Skin of body (tissue), 2 donors: Measurements from ENCODE around the gene EXOC3L2. TPM values are rescaled to one million over a fixed set of nuclear protein-coding genes. Genes with fewer than 3 reads are reported as not detected.

Experiments
- DNase-seq: peaks from one replicate; lab custom pipeline; 2025; lab: John Stamatoyannopoulos, UW
- total RNA-seq: library from RNA; depleted of rRNA; stranded (reverse); fragments of >200 nt; gene quantifications from one replicate; pipeline ENCODE4 v1.2.3, GENCODE V29; 2014

The EXOC3L2 gene
- total RNA-seq, 1 donor from 2014 or later: 0.89 TPM

DNA sequence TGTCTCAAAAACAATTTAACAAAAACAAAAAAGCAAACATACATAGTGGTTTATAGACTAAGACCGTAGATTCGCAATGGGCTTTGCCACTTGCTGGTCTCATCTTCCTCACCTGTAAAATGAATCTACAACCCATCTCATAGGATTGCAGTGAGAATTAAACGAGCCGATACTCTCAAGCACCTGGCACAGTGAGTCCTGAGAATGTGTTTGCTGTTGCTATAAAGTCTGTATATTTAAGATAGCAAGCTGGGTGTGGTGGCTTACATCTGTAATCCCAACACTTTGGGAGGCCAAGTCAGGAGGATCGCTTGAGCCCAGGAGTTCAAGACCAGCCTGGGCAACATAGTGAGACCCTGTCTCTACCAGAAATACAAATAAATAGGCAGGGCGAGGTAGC is 22.5 kb downstream of the EXOC3L2 start:
- DNase-seq: no peak

DNA sequence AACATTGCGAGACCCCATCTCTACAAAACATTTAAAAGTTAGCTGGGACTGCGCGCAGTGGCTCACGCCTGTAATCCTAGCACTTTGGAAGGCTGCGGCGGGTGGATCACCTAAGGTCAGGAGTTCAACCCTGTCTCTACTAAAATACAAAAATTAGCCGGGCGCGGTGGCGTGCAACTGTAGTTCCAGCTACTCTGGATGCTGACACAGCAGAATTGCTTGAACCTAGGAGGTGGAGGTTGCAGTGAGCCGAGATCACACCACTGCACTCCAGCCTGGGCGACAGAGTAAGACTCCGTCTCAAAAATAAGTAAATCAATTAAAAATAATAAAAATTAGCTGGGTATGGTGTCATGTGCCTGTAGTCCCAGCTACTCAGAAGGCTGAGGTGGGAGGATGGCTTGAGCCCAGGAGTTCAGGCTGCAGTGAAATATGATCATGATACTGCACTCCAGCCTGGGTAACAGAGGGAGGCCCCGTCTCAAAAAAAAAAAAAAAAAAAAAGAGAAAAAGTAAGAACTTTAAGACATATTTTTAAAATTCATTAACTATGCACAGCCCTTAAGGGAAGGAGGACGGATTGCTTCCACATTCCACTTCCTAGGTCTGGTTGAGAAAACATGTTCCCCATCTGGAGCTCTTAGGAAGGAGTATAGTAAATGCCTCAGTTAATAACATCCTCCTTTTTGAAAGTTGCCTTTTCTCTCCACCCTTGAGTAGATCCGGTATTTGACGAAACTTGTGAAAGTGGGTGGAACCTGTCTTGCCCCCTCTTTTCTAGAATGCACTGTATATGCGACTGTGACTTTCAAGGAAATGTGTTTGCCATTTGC is 26.1 kb downstream of the EXOC3L2 start:
- DNase-seq: no peak

DNA sequence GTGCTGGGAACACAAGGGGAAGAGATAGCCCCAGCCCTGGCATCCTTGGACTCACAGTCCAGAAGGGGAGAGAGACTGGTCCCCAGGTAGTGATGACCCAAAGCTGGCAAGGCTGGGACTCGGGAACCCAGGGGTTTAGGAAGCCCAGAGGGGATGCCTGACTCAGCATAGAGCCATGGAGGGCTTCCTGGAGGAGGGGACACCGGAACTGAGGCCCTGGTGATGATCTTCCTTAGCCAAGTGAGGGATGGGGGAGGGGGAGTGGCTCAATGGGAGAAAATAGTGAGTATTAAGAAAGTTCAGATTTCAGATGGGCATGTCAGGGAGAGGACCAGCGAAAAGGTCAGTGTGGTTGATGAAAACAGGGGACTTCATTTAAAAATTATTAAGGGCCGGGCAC is 26.8 kb downstream of the EXOC3L2 start:
- no peak for DNase-seq

DNA sequence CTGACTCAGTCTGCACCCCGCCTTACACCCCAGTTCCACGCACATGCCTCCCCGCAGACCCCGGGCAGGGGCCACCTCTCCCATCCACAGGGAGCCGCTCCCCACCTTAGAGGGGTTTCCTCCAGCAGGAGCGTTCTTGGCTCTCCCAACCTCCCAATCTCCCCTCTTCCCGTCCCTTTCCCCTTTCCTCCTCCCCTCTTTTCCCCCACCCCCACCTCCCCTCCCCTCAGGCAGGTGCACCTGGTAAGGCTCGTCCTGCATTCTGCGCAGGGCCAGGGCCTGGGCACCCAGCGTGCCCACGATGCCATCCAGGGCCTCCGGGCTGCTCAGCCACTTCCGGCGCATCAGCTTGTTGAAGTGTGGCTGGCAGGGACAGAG is 27.3 kb downstream of the EXOC3L2 start:
- no peak for DNase-seq

DNA sequence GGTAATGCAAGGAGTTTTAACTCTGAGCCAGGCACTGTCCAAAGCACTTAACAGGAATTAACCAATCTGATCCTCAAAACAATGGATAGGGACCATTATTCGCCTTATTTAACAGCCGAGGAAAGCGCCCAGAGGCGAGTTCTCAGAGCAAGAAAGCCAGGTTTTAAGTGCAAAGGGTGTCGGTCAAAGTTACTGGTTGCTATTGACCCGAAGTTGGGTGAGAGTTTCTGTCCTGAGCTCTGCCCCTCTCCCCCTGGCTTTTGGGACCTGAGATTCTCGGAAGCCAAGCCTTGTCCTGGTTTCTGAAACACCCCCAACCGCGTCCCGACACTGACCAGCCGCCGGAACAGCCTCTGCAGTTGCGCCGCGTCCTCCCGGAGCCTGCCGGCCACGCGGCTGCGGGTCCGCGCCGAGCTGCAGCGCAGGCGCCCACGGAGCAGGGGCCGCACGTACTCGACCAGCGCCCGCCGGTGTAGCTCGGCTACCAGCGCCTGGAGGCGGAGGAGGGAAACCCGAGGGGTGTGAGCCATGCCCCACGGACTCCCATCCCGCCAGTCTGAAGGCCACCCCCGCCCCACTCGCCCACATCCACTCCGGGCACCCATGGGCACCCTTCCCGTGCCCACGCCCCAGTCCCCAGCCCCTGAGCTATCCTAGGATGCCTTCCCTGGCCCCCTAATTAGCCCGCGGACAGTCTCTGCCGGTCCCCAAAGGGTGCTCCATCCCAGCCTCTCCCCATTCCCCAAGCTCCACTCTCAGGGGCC is 27.8 kb downstream of the EXOC3L2 start:
- DNase-seq: no peak

DNA sequence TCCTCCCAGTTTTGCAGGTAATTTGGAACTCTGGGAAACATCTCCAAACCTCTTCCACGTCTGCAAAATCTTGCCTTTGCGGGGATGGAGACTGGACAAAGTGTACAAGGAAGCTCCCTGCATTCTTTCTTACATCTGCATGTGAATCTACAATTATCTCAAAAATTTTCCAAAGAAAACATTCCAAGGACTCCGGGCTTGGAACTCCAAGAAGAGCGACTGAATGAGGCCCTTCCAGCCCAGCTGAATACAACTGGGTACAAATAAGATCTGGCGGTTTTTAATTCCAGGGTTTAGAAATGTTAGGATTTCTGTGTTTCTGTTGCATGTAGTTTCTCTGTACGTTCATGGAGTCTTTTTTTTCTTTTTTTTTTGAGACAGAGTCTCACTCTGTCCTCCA is 28.5 kb downstream of the EXOC3L2 start:
- DNase-seq: no peak

DNA sequence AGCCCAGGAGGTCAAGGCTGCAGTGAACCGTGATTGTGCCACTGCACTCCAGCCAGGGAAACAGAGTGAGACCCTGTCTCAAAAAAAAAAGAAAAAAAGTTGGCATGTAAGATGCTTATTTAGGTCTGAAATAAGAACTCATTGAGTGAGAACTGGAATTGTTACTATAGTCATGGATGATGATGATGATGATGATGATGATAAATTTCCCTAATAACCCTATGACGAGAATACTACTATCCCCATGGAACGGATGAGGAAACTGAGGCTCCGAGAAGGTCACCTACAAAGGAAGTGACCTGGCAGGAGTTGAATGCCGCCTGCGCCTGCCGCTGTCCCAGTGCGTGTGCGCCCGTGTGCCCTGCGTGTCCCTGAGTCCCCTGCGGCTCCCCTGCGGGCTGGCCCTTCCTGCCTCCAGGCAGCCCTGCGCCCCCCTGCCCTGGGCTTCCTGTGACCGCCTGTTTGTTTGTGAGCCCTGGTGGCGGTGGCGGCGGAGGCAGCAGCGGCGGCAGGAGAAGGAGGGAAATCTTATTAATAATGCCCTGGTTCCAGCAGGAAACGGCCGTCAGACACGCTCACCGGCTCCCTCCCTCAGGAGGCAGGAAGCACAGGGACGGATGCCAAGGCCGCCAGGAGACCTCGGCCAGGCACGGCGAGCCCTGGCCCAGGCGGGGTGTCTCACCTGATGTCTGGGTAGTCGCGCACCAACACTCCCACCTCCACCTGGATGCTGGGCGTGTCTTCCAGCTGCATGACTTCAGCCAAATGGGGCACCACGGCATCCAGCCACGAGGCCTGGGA is 29.6 kb downstream of the EXOC3L2 start:
- DNase-seq: no peak

DNA sequence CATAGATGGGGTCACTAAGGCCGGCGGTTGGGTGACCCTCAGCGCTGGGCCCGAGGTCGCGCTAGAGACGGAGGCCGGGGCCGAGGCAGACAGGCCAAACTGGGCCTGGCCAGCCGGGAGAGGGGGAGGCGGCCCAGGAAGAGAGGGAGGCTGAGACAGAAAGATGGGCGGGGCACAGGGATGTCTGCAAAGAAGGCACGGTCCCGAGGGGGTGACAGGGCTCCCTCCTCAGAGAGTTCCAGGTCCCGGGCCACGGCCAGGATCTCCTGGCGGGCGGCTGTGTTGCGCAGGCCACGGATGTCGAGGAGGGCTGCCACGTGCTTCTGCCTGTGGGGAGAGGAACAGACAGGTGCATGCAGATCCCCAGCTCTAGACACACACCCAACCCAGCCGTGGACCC is 32.2 kb downstream of the EXOC3L2 start:
- no peak for DNase-seq

DNA sequence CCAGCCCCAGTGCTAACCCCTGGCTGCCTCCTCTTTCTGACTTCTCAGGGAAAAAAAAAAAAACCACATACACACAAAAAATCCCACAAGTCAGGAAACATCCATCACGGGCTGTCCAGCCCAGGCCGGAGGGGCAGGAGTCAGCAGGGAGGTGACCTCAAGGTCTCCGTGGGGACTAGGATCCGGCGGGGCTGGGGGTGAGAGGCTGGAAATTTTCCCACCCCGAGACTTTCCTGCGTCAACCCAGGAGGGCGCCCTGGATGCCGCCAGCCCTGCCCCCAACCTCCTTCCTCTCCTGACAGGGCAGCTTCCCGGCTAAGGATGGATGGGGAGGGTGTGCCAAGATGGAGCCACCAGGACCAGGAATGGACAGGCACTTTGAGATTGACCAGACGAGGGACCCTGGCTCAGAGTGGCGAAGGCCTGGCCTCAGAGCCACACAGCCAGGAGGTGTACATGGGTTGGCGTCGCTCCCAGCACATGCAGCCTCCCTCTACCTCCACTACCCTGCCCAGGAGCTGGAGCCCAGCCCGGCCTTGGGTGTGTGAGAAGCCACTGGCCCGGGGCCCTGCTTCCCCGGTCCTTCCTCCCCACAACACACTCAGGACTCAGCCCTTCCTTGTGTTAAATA is 33.3 kb downstream of the EXOC3L2 start:
- no peak for DNase-seq

DNA sequence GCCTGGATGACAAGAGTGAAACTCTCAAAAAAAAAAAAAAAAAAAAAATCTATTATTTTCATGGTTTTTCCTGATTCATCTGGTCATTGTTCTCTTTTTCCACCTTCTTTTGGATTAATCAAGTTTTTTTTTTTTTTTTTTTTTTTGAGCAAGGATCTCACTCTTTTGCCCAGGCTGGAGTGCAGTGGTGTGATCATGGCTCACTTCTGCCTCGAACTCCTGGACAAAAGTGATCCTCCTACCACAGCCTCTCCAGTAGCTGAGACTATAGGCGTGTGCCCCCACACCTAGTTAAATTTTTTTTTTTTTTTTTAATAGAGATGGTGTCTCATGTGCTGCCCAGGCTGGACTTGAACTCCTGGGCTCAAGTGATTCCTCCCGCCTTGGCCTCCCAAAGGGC is 38.9 kb downstream of the EXOC3L2 start:
- no peak for DNase-seq

DNA sequence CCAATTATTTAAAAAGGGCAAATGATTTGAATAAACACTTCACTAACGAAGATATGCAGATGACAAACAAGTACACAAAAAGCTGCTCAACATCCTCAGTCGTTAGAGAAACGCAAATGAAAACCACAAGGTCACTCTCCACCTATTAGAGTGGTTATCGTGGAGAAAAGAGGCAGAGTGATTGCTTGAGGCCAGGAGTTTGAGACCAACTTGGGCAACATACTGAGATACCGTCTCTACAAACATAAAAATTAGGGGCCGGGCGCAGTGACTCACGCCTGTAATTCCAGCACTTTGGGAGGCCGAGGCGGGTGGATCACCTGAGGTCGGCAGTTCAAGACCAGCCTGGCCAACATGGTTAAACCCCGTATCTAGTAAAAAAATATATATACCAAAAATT is 39.4 kb downstream of the EXOC3L2 start:
- no peak for DNase-seq

DNA sequence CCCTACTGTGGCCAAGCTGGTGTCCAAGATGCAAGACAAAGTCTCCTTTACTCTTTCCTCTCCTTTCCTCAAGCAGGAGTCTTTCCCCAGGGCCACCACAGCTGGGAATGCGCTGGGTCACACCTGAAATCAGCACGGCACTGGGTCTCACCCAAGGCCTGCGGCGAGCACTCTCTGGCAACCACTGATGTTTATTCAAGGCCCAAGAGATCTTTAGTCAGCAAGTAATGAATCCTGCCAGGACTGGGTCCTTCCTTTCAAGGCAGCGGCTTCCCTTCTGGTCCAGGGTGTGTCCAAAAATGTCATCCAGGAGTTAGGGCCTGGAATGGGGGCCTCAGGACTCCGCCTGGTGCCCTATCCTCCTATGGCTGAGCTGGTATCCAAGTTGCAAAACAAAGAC is 42.6 kb downstream of the EXOC3L2 start:
- no peak for DNase-seq

DNA sequence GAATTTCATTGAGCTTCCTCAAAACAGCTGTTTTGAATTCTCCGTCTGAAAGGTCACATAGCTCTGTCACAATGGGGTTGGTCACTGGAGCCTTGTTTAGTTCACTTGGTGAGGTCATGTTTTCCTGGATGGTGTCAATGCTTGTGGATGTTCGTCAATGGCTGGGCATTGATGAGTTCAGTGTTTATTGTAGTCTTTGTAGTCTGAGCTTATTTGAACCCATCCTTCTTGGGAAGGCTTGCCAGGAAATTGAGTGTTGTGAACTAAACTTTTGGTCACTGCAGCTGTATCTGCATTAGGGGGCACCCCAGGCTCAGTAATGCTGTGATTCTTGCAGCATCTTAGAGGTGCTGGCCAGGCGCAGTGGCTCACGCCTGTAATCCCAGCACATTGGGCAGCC is 44.6 kb downstream of the EXOC3L2 start:
- peak; percentile 47 for DNase-seq

DNA sequence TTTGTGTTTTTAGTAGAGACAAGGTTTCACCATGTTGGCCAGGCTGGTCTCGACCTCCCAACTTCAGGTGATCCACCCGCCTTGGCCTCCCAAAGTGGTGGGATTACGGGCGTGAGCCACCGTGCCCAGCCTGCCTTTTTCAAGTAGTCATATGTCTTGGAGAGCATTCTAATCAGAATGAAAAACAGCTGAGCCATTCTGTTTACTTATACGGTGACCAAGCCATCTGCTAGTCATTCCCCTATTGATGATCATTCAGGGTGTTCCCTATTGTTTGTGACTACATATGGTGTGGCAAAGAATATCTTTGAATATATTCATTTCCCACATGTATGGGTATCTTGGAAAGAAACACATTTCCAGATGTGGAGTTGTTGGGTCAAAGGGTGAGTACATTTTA is 49.4 kb downstream of the EXOC3L2 start:
- DNase-seq: peak; percentile 26

DNA sequence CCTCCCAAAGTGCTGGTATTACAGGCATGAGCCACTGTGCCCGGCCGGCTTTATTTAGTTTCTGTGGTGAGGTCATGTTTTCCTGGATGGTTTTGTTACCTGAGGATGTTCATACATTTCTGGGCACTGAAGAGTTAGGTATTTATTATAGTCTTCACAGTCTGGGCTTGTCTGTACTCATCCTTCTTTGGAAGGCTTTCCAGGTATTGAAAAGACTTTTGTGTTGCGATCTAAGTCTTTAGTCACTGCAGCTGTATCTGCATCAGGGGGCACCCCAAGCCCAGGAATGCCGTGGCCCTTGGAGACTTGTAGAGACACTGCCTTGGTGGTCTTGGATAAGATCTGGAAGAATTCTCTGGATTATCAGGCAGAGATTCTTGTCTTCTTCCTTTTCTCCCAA is 53.8 kb downstream of the EXOC3L2 start:
- no peak for DNase-seq

DNA sequence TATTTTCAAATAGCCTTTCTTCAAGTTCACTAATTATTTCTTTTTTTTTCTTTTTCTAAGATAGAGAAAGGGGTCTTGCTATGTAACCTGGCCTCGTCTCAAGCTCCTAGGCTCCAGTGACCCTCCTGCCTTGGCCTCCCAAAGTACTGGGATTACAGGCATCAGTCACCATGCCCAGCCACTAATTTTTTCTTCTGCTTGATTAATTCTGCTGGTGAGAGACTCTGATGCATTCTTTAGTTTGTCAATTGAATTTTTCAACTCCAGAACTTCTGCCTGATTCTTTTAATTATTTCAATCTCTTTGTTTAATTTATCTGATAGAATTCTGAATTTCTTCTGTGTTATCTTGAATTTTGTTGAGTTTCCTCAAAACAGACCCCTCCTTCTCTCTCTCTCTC is 55.2 kb downstream of the EXOC3L2 start:
- DNase-seq: no peak

DNA sequence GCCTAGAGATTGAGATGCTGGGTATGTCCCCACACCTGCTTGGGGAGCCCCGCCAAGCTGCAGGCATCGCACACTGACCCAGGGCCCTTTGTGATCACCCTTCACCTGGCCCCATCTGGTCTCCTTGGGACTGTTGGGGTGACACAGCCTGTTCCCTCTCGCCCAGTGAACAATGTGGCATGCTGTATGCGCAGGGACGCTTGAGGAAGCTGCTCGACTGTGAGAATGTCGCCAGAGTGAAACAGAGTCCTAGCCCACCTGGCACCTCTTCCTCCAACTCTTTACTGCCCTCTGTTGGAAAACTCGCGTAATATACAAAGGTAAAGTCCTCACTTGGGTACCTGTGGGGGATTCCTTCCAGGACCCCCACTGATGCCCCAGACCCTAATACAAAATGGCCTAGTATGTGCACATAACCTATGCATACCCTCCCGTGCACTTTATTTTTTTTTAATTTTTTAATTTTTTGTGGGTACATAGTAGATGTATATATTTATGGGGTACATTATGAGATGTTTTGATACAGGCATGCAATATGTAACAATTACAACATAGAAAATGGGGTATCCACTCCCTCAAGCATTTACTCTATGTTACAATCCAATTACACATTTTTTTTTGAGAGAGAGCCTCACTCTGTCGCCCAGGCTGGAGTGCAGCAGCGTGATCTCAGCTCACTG is 57.6 kb downstream of the EXOC3L2 start:
- DNase-seq: no peak

DNA sequence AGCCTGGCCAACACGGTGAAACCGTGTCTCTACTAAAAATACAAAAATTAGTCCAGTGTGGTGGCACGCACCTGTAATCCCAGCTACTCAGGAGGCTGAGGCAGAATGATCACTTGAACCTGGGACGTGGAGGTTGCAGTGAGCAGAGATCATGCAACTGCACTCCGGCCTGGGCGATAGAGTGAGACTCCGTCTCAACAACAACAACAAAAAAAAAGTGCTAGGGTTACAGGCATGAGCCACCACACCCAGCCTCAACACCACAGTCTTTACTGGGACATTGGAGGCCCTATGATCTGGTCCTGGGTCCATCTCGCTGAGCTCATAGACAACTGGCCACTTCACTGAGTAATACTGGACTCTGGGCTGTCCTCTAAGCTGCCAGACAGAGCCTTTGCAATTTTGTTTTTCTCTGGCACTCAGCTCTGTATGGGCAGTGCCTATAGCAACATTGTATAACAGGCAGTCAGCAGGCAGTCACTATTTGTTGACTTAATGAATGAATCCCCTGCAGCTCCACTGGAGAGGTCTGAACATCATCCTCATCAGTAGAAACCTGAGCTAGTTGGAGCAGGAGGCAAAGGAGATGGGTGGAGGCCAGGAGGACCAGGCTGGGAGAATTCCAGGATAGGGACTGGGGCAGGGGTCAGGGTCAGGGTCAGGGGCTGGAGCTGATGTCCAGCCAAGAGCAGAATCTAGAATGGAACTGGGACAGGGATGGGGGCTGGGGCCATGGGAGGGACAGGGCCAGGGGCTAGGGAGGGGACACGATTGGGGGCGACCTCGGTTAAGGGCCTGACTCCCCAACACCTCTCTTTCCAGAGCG is 58.5 kb downstream of the EXOC3L2 start:
- no peak for DNase-seq

DNA sequence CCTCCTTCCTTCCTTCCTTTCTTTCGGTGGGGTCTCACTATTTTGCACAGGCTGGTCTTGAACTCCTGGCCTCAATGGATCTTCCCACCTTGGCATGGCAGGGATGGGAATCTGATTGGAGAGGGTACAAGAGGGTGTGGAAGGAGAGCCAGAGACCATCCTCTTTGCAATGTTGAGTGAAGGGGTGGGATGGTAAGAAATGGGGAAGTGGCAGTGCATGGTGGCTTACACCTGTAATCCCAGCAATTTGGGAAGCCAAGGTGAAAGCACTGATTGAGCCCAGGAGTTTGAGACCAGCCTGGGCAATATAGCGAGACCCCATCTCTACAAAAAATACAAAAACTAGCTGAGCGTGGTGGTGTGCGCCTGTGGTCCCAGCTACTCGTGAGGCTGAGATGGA is 61.1 kb downstream of the EXOC3L2 start:
- no peak for DNase-seq

DNA sequence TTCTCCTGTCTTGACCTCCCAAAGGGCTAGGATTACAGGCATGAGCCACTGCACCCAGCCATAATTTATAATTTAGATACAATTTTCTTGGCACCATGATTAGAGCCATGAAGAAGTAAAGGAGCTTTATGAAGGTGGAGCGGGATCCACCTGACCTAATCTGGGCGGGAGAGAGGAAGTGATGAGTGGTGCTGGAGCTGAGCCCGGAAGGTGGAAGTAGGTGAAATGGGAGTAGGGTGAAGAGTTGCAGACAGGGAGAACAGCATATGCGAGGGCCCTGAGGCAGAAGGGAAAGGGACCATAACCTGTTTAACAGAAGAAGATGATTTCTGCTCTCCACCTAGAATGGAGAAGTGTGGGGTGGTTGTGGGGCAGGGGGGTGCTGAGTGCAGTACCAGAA is 62.4 kb downstream of the EXOC3L2 start:
- no peak for DNase-seq
